Gastrocnemius medialis (tissue), 4 donors: ENCODE measurements around the gene PVRIG.
"Not testable (repeated sequence)": the region's sequence is repeated elsewhere in the genome, so short reads cannot be mapped to it uniquely, and the experiment has no call there.

Experiments used
- CTCF ChIP-seq, 5 experiments: fragments of 450-650 bp in 3 of 5; fragments of 200-600 bp in 2 of 5; sonication (generic) in 2 of 5; IDR thresholded peaks in 4 of 5; conservative IDR thresholded peaks in 1 of 5; 1 replicate in 4 of 5; 2 replicates in 1 of 5; pipeline ENCODE4 v1.5.1; 2016 to 2019; ENCODE audit warnings: antibody characterized with exemption in 5 of 5, mild to moderate bottlenecking in 3 of 5, moderate library complexity in 3 of 5
- POLR2A ChIP-seq, 2 donors: fragments of 450-650 bp; IDR thresholded peaks; one replicate each; pipeline ENCODE4 v1.6.1; 2017; ENCODE audit warnings: antibody characterized with exemption in 2 of 2, mild to moderate bottlenecking in 2 of 2, moderate library complexity in 2 of 2

- not testable (repeated sequence) for TF ChIP-seq CTCF (IDR thresholded peaks at IDR 0.05 in 4 of 5, conservative IDR thresholded peaks at IDR 0.05 in 1 of 5)
- peak in 1 of 2 donors; percentile 45 for TF ChIP-seq POLR2A (IDR thresholded peaks at IDR 0.05)
Measured at GRCh38 chr7:100270046-100270918, 50.5 kb downstream of the PVRIG start.
